Hematopoietic multipotent progenitor cell treated with erythropoietin and hydrocortisone succinate and interleukin-3 and kit ligand, for 17 days (in vitro differentiated cells): ENCODE results near the gene DACT2.

Experiments used
- DNase-seq: peaks from one replicate; pipeline ENCODE4 v3.0.0-alpha.2; 2015; ENCODE audit warnings: low spot score

Gene DACT2

GRCh38 chr6:168265827-168266815, 53.5 kb downstream of the DACT2 start:
- no peak for DNase-seq

GRCh38 chr6:168265394-168265793, 54.2 kb downstream of the DACT2 start:
- DNase-seq: no peak

GRCh38 chr6:168264593-168265335, 54.8 kb downstream of the DACT2 start:
- DNase-seq: no peak

GRCh38 chr6:168263351-168263905, 56.1 kb downstream of the DACT2 start:
- no peak for DNase-seq

GRCh38 chr6:168261234-168261633, 58.3 kb downstream of the DACT2 start:
- no peak for DNase-seq

- no peak for DNase-seq
These were observed 59.1 kb downstream of the DACT2 start for GRCh38 chr6:168260420-168260987.

GRCh38 chr6:168258795-168259194, 60.8 kb downstream of the DACT2 start:
- no peak for DNase-seq

- DNase-seq: no peak
These were observed 62.6 kb downstream of the DACT2 start for GRCh38 chr6:168256940-168257339.
